WTC11 (cell line): ENCODE results near the gene CDH12. TPM values are rescaled to one million over a fixed set of nuclear protein-coding genes. Genes with fewer than 3 reads are reported as not detected.

Experiments used
- ATAC-seq: fragments of 200-7000 bp; cut with Tn5 transposase; 2 replicates; pipeline ENCODE4 v1.10.0; 2021; ENCODE audit warnings: mild to moderate bottlenecking, moderate library complexity
- CTCF ChIA-PET: fragments of 300-600 bp; sonication (Branson Sonifier 250); formaldehyde crosslinking; loops from one replicate; lab custom pipeline; 2021; ENCODE audit warnings: antibody characterized with exemption; lab: Charles Lee
- POLR2A ChIA-PET: fragments of 350-600 bp; sonication (Branson Sonifier 250); formaldehyde crosslinking; loops from one replicate; lab custom pipeline; 2021; ENCODE audit warnings: antibody characterized with exemption; lab: Charles Lee
- DNase-seq: peaks from one replicate; pipeline ENCODE4 v3.0.0; 2021; ENCODE audit warnings: low spot score
- H3K27ac Mint-ChIP-seq: 2 replicates; pipeline ENCODE4 v1.8.0; 2021; ENCODE audit warnings: mixed read lengths
- H3K27me3 Mint-ChIP-seq: 2 replicates; pipeline ENCODE4 v1.8.0; 2021; ENCODE audit warnings: low read depth, mild to moderate bottlenecking, moderate library complexity, mixed read lengths
- H3K36me3 Mint-ChIP-seq: 2 replicates; pipeline ENCODE4 v1.8.0; 2021; ENCODE audit warnings: mixed read lengths
- H3K4me1 Mint-ChIP-seq: 2 replicates; pipeline ENCODE4 v1.8.0; 2022; ENCODE audit warnings: mixed read lengths
- H3K4me3 Mint-ChIP-seq: 2 replicates; pipeline ENCODE4 v1.8.0; 2021; ENCODE audit warnings: mild to moderate bottlenecking, moderate library complexity, mixed read lengths
- H3K9me3 Mint-ChIP-seq: 2 replicates; pipeline ENCODE4 v1.8.0; 2021; ENCODE audit warnings: mixed read lengths
- AFF4 ChIP-seq: sonication (generic); formaldehyde crosslinking; IDR thresholded peaks from 2 replicates; pipeline ENCODE4 v1.8.1; 2023; ENCODE audit warnings: mild to moderate bottlenecking, missing genetic modification reagents, borderline replicate concordance
- ATF1 ChIP-seq: sonication (generic); formaldehyde crosslinking; IDR thresholded peaks from 2 replicates; pipeline ENCODE4 v1.8.1; 2023; ENCODE audit warnings: mild to moderate bottlenecking, moderate library complexity, missing genetic modification reagents
- ATF3 ChIP-seq: sonication (generic); formaldehyde crosslinking; conservative IDR thresholded peaks from 2 replicates; pipeline ENCODE4 v1.8.1; 2022; ENCODE audit warnings: mild to moderate bottlenecking, missing genetic modification reagents
- ATF6 ChIP-seq: sonication (generic); formaldehyde crosslinking; IDR thresholded peaks from 2 replicates; pipeline ENCODE4 v1.8.1; 2023; ENCODE audit warnings: mild to moderate bottlenecking, missing genetic modification reagents
- E2F4 ChIP-seq: sonication (generic); formaldehyde crosslinking; IDR thresholded peaks from 2 replicates; pipeline ENCODE4 v1.8.1; 2022; ENCODE audit warnings: low read depth, mild to moderate bottlenecking, moderate library complexity, missing genetic modification reagents, borderline replicate concordance
- FOXK1 ChIP-seq: sonication (generic); formaldehyde crosslinking; IDR thresholded peaks from 2 replicates; pipeline ENCODE4 v1.8.0; 2022; ENCODE audit warnings: mild to moderate bottlenecking, moderate library complexity, missing genetic modification reagents
- IRF2 ChIP-seq: sonication (generic); formaldehyde crosslinking; IDR thresholded peaks from 2 replicates; pipeline ENCODE4 v1.8.0; 2022; ENCODE audit warnings: low read depth, missing genetic modification reagents, borderline replicate concordance
- MLX ChIP-seq: sonication (generic); formaldehyde crosslinking; IDR thresholded peaks from 2 replicates; pipeline ENCODE4 v1.8.1; 2023; ENCODE audit warnings: mild to moderate bottlenecking, missing genetic modification reagents, moderate library complexity
- MYBL2 ChIP-seq: sonication (generic); formaldehyde crosslinking; IDR thresholded peaks from 2 replicates; pipeline ENCODE4 v1.8.1; 2023; ENCODE audit warnings: mild to moderate bottlenecking, moderate library complexity, missing genetic modification reagents
- TP53 ChIP-seq: sonication (generic); formaldehyde crosslinking; IDR thresholded peaks from 2 replicates; pipeline ENCODE4 v1.8.1; 2023; ENCODE audit warnings: mild to moderate bottlenecking, missing genetic modification reagents
- ZBTB21 ChIP-seq: sonication (generic); formaldehyde crosslinking; IDR thresholded peaks from 2 replicates; pipeline ENCODE4 v1.8.1; 2023; ENCODE audit warnings: mild to moderate bottlenecking, missing genetic modification reagents, borderline replicate concordance
- ZBTB43 ChIP-seq: sonication (generic); formaldehyde crosslinking; IDR thresholded peaks from 2 replicates; pipeline ENCODE4 v1.8.1; 2023; ENCODE audit warnings: mild to moderate bottlenecking, missing genetic modification reagents
- ZNF138 ChIP-seq: sonication (generic); formaldehyde crosslinking; conservative IDR thresholded peaks from 2 replicates; pipeline ENCODE4 v1.8.1; 2022; ENCODE audit warnings: mild to moderate bottlenecking, moderate library complexity, missing genetic modification reagents
- ZNF219 ChIP-seq: sonication (generic); formaldehyde crosslinking; IDR thresholded peaks from 2 replicates; pipeline ENCODE4 v1.8.0; 2023; ENCODE audit warnings: missing genetic modification reagents, mild to moderate bottlenecking, borderline replicate concordance
- ZNF263 ChIP-seq: sonication (generic); formaldehyde crosslinking; IDR thresholded peaks from 2 replicates; pipeline ENCODE4 v1.8.1; 2022; ENCODE audit warnings: low read depth, mild to moderate bottlenecking, moderate library complexity, missing genetic modification reagents
- ZNF425 ChIP-seq: fragments of 250-450 bp; sonication (Bioruptor Pico); conservative IDR thresholded peaks from 2 replicates; pipeline ENCODE4 v1.9.0; 2021; ENCODE audit warnings: mild to moderate bottlenecking
- ZSCAN18 ChIP-seq: fragments of 250-450 bp; sonication (Bioruptor Pico); IDR thresholded peaks from 2 replicates; pipeline ENCODE4 v2.1.2; 2022; ENCODE audit warnings: mild to moderate bottlenecking, moderate library complexity
- total RNA-seq: library from RNA; stranded (reverse); gene quantifications from 3 replicates; pipeline ENCODE4 v1.2.3, GENCODE V29; 2021

The CDH12 gene
- total RNA-seq, 1 experiment from 2014 or later, result not detected

GRCh38 chr5:22650511-22650910, 202.6 kb downstream of the CDH12 start:
- H3K9me3 Mint-ChIP-seq, result no peaks in the 10 kb centered on the region
- no peak overlapping the region for H3K27ac Mint-ChIP-seq
- no peaks in the 10 kb centered on the region for H3K27me3 Mint-ChIP-seq
- peaks cover 19% of the 10 kb centered on the region for H3K4me1 Mint-ChIP-seq
- DNase-seq, result no peak
- TF ChIP-seq ZNF263 (CRISPR knock-in tag) (no peak), ATF6 (no peak), ZNF425 (CRISPR knock-in tag) (no peak), MYBL2 (CRISPR knock-in tag) (no peak), ZBTB43 (CRISPR knock-in tag) (no peak), ATF3 (CRISPR knock-in tag) (no peak), TP53 (CRISPR knock-in tag) (no peak), IRF2 (CRISPR knock-in tag) (no peak), MLX (no peak), ZNF138 (CRISPR knock-in tag) (no peak), ZNF219 (no peak), ATF1 (no peak), E2F4 (CRISPR knock-in tag) (no peak), AFF4 (CRISPR knock-in tag) (no peak), FOXK1 (CRISPR knock-in tag) (no peak), ZBTB21 (CRISPR knock-in tag) (no peak), ZSCAN18 (CRISPR knock-in tag) (no peak)
- H3K36me3 Mint-ChIP-seq, result no peaks in the 10 kb centered on the region
- CTCF ChIA-PET, result no interaction called here
- no peak for ATAC-seq
- POLR2A ChIA-PET, result no interaction called here
- no peak overlapping the region for H3K4me3 Mint-ChIP-seq
